ENCODE data around the gene AFDN.

Gene AFDN

DNA sequence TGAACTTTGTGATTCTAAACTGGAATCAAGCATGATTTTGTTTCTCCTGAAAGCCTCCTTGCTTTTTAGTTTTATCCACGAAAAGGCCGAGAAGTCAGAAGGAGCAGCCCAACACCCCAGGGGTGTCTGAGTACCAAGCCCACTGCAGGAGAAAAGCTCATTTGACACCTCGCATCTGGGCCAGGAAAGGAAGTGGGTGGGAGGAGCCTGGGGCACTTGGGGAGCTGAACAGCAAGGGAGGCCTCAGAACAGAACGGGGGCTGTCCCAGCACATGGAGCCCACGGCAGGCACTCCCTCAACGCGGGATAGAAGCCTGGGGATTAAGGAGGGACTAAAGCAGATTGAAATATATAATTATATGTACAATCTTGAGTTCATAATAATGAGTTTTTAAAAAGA, 177.3 kb downstream of the AFDN start:
- DNase-seq, result no peak

DNA sequence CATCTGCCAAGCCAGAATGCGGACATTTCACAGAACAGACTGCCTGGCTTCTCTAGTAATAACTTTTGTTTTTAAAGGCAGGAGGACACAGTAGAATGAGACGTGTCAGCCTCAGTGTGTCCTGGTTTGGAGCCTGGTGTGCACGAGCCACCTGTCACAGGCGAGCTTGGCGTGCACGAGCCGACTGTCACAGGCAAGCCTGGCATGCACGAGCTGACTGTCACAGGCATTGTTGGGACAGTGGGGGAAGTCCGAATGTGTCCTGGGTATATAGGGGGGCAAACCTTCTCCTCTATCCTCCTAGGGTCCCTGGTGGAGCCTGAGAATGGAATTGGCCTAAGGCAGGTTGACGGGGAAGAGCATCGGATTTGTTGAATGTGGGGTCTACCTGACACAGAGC, 178.2 kb downstream of the AFDN start:
- DNase-seq, result no peak

DNA sequence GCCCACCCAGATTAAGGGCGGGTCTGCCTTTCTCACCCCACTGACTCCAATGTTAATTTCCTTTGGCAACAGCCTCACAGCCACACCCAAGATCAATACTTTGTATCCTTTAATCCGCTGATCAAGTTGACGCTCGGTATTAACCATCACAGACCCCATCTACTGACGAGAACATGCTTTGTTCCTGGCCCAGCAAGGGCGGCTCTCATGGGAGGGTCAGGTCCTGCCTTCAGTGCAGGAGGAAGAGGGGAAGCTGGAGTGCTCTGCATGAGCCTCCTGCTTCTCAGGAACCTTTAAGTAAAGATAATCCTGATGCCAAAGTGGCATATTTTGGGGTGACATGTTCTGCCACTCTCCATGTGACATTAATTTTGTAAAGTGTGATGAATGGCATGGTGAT, 179.1 kb downstream of the AFDN start:
- no peak for DNase-seq

DNA sequence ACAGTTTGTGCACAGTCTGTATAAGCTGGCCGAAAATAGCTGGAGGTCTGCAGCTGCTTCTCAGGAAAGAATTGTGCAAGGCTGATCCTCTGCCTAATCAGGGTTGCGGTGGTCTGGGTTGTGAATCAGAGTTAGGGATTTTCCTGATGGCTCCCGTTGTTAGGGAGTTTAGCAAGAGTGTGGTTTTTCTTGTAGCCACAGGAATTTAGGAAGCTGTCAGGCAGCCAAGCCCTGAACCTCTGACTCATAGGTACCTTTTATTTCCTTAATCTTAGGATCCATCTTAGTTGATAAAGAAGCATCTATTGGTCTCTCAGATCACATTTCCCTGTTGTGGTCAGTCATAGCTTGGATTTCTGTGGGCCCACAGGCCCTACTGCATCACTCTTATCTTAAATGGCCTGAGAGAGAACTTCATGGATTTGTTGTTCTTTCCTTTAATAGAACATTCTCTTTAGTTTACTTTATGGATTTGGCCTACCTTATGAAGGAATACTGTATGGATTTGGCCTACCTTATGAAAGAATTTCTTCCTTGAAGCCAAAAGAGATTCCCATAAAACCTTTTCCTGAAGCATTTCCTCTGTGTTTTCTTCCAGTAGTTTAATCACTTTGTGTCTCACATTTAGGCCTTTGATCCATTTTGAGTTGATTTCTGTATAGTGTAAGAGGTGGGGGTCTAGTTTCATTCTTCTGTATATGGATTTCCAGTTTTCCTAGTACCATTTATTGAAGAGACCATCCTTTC, 181.1 kb downstream of the AFDN start:
- no peak for DNase-seq

DNA sequence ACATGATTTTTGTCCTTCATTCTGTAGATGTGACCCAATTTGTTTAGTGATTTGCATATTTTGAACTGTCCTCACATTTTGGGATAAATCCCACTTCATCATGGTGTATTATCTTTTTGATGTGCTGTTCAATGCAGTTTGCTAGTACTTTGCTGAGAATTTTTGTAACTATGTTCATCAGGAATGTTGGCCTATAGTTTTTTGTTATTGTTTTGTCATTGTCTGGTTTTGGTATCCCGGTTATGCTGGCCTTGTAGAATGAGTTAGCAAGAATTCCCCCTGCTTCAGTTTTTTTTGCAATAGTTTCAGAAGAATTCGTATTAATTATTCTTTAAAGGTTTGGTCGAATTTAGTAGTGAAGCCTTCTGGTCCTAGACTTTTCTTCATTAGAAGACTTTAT, 182.6 kb downstream of the AFDN start:
- DNase-seq, result no peak

DNA sequence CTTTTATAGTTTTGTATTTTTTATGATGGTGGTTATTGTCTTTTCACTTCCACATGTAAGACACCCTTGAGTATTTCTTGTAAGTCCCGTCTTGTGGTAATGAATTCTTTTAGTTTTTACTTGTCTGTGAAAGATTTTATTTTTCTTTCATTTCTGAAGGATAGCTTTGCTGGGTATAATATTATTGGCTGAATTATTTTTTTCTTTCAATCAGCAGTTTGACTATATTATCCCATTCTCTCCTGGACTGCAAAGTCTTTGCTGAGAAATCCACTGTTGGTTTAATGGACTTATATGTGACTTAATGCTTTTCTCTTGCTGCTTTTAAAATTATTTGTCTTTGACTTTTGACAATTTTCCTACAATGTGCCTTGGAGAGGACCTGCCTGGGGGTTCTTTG, 184.6 kb downstream of the AFDN start:
- no peak for DNase-seq

DNA sequence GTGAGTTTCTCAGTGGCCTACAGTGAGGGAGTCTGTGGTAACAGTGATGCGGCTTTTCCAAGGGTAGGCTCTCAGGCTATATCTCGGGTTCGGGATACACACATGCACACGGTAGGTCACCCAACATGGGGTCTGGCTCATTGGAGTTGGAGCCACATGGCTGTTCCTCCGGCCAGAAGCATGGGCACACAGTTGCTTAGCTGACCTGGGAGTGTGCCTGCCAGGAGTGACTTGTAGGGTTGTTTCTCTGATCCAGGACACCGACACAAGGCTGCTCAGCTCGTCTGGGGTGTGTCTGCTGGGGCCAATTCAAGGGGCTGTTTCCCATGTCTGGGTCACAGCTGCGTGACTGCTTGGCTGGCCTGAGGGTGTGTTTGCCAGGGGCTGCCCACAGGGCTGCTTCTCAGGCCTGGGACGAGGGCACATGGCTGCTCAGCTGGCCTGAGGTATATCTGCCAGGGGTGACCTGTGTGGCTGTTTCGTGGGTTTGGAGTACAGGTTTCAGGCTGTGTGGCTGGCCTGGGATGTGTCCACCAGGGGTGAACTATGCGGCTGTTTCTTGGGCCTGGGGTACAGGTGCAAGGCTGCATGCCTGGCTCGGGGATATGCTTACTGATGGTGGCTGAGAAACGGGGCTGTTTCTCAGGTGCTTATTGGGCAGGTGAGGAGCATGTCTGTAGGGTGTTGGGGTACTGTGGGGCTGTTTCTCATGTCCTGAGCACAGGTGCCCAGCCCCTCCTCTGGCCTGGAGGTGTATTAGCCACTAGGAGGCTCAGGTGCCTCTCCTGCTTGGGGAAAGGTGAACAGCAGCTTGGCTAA, 185.9 kb downstream of the AFDN start:
- DNase-seq, result no peak

DNA sequence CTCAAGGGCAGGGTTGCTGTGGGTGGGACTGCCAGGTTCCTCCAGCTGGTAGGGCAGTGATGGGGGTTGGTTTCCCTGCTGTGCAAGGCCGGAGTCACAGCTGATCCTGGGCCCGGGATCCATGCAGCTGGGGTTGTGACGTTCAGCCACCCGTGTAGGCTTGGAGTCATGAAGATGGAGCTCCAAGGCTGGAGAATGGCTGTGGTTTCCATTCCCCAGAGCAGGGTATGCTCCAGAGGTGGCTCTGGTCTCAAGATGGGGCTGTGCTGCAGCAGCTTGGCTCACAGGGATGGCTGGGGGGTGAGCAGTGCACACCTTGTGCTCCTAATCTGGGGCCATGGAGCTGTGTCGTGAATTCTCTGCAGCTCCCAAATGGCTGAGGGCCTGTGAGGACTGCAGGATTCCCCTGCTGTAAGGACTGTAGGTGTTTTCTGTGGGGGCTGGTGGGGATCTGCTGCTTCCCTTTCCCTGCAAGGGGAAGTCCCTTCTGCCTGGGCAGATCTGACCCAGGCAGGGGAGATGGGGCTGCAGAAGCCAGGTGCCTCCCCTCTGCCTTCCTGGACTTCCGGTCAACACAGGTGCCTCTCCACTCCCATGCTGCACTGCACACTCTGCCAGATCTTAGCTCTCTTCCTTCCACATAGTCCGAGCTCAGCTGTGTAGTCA, 186.7 kb downstream of the AFDN start:
- no peak for DNase-seq

DNA sequence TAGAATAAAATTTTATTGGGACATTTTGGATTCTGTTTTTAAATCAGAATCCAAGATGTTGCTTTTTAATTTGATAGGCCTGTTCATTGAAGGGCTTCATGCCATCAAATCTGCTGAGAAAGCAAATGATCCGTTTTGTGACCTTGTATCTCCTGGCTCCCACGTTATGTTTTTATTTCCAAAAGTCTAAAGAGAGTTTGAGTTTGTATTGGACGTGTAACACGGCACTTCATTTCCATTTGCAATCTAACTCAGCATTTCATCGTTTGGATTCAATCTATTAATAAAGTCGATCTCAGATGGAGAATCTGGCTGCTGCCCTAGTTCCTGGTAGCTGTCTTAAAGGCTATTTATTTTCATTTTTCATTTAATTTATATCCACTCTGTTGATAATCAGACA, 187.7 kb downstream of the AFDN start:
- no peak for DNase-seq

DNA sequence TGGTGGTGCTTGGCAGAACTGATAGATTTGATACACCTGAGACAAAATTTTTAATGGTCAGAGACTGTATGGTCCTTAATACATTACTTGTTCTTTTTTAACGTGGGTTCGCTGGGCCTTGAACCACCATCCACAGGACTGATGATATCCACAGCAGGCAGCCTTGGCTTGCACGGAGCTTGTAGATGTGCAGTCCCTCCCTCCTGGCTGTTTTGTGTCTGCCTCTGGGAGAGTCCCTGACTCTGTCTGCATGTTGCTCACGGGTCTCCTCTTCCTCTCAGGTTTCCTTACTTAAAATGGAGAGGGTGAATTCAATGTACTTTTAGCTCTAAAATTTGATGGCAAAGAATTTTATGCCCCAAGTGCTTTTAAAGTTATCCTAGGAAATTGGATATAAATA, 188.3 kb downstream of the AFDN start:
- no peak for DNase-seq

DNA sequence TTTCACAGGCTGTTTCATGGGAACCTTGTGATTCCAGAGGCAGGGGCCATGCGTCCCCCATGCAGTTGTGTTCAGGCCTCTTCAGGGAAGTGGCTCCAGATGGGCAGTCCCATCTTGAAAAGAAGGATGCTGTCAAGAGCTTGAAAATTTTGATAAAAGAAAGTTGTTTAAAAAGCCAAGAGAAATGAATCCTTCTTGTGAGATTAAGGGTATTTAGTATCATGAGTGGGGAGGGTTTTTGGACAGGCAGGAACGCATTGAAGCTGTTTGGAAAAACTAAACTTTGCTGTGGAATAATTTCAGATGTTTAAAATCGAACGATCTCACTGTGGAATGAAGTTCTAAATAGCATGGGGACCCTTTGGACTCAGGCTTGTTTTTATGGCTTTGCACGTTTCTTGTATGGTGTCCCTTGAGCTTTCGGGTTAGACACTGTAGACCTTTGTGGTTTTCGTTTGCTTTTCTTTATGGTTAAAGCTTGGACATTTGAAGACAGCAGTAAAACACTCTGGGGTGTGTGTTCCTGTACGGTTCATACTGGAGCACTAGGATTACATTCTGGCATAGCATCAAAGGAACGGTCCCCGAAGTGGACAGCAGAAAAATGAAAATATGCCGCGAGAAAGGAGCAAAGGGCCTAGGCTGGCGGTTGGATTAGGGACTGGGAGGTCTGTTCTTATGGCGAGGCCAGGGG, 188.9 kb downstream of the AFDN start:
- DNase-seq, result no peak

DNA sequence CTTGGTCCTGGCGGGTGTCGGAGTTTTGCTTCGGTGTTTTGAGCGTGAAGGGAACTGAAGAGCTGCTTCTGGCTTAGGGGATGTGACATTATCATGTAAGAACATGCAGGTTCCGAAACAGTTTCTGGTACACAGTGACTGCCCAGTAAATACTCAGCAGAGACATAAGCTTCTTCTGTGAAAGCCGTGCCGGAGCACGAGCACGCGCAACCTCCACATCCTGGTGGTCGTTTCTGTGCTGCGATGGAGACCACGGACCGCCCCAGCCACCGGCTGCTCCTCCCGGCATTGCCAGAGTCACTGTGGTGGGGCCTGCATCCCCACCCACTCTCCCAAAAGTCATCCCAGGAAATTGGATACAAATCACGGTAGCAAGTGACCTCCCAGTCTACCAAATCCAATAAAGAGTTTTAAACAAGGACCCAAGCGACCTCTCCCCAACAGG, 189.5 kb downstream of the AFDN start:
- DNase-seq, result no peak

DNA sequence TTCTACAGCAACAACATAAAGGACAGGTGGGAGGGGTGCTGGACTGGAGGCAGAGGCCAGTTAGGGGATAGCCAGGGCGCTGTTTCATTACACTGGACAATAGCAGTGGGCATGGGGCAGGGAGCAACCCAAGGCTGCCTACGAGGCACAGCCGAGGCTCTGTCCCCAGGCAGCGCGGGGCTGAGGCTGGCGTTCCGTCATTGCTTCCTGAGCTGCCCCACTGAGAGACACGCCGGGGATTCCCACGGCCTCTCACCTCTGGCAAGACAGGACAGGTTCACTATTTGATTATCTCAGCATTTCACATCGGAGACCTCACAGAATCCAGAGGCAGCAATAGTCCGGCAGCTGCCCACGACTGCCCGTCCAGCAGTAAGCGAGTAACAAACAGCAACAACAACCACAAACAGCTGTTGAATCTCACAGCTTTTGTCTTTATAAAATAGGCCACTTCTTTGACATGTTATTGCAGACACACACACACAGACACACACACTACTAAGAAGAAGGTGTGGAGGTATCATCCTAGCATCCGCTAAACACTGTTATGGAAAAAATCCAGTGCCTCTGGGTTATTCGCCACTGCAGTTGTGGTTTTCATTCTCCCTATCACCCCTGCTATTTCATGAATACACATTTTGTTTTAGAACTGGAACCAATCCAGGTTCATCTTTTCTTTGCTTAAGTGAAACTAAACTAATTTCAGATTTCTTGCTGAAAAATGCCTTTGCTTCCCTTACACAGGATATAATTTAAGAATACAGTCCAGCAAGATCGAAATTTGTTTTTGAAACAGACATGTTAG, 190.2 kb downstream of the AFDN start:
- no peak for DNase-seq

DNA sequence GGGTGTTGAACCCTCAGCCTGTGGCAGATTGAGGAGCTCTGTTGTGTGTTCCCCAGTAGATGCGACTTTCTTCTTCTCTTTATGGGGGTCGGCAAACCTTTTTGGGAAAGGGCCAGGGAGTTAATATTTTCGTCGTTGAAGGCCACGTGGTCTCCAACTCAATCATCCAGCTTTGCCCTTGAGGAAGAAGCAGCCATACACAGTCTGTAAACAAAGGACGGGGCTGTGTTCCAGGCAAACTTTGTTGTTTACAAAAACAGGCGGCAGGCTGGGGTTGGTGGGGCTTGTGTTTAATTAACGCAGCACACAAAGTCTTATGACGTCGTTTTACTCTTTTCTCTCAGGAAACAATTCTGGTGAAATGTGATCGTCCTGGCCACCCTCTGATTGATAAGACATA, 190.9 kb downstream of the AFDN start:
- no peak for DNase-seq

DNA sequence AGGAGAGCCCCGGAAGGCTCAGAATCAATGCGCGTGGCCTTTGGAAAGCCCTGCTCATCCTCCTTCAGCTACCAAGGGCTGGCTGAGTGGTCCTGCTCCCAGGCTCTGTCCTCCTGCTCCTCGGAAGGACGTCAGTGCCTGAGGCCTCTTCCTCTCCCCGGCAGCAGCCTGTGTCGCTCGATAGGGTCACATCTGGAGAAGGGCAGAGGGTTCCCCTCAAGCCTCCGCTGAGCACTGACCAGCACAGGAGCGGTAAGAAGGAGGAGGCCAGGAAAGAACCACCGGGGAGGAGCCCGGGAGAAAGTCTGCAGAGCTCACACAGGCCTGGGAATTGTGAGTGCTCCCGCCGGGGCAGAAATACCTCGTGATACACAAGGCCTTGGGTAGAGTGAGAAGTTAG, 192.0 kb downstream of the AFDN start:
- DNase-seq, result no peak

DNA sequence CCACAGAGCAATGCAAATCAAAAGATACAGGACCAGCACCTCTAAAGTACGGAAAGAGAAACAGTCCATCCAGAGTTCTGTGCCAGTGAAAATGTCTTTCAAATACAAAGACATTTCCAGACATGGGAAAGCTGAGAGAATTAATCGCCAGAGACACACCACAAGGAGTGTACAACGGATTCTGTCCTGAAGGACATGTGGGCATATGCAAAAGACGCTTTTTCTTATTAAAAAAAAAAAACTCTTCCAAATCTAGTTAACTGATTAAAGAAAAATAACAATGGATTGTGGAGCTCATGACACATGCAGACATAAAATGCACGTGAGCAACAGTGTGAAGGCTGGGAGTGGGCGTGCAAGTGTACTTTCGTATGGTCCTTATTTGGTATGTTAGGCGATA, 193.5 kb downstream of the AFDN start:
- no peak for DNase-seq

DNA sequence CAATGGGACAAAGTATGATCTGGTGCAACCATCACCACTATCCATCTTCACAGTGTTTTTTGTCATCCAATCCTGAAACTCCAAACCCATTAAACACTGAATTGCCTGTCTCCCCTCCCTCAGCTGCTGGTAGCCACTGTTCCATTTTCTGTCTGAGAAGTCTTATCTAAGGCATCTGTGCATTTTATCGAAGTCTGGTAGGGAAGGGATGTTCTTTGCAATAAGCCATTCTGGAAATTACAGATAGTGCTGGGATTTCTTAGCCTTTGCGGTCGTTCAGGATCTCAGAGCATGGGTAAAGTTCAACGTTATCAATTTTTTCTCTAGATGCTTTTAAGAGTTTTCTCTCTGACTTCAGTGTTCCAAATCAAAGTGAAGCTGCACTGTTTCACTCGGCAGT, 194.9 kb downstream of the AFDN start:
- no peak for DNase-seq
